Measurements from ENCODE around the gene PPP1R16B.

The PPP1R16B gene

GRCh38 chr20:38827770-38828281 is 22.3 kb downstream of the PPP1R16B start:
- DNase-seq (ENCODE audit: low read depth, low spot score): no peak

DNA sequence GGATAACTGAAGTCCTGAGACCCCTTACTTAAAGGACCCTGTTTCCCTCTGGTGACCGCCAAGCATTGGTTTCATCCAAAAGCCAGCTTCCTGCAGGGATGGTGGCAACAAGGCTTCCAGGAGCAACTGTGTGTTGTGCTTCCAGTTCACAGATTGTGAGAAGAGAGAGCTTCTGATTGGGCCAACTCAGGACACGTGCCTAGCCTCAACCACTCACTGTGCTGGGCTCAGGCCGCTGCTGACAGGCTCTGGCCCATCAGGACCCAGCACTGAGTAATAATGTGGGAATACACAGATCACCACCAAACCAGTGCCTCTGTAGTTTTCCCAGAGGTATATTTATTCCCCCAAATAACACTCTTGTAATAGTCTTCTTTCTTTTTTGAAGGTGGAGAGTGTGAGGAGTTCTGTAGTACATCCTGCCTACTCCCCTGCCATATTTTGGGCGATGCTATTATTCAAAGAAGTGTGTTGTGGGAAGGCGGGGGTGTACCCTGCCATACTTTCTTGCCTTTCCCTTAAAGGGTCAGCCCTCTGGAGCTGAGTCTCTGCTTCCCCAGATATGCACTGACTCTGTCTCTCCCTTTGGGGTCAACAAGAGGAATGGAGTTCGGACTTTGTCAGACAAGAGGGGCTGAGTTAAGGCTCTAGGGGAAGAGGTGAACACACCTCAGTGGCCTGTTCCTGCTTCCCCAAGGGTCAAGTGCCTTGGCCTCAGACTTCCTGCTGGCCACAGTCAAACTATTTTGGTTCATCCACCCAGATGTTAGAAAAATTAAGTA is 23.2 kb downstream of the PPP1R16B start:
- no peak for DNase-seq (ENCODE audit: low read depth, low spot score)

- DNase-seq (ENCODE audit: low read depth, low spot score): no peak
These were observed 23.9 kb downstream of the PPP1R16B start for GRCh38 chr20:38829296-38829875.

- DNase-seq (ENCODE audit: low read depth, low spot score): no peak
These were observed 24.9 kb downstream of the PPP1R16B start for GRCh38 chr20:38830356-38830755.

DNA sequence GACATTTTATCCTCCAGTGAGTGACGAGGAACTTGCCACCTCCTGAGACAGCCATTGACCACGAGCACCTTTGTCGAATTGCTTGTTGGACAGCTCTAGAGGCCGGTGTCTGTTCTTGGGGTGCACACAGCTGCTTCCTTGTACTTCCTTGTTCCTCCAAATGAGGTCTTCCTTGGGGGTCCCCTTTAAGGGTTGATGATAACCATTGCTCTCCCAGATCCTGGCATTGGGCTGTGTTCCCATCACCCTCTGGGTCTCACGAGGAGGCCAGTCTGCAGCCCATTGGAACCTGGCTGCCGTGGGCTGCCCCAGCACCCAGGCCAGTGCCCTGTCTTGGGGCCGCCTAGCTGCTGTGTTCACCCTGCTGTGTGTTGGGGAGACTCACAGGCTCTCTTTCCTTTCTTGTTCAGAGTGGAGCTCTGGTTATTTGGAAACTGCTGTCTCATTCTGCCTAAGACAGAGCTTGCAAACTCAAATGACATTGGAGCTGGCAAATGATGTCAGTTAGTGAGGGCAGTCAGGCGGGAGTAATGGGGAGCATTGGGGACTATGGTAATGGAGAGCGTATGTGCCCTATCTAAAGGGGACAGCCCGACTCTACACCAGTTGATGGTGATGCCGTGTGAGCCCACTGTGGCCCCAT is 25.7 kb downstream of the PPP1R16B start:
- DNase-seq (ENCODE audit: low read depth, low spot score): no peak

GRCh38 chr20:38831995-38832620 is 26.6 kb downstream of the PPP1R16B start:
- DNase-seq (ENCODE audit: low read depth, low spot score): no peak

DNA sequence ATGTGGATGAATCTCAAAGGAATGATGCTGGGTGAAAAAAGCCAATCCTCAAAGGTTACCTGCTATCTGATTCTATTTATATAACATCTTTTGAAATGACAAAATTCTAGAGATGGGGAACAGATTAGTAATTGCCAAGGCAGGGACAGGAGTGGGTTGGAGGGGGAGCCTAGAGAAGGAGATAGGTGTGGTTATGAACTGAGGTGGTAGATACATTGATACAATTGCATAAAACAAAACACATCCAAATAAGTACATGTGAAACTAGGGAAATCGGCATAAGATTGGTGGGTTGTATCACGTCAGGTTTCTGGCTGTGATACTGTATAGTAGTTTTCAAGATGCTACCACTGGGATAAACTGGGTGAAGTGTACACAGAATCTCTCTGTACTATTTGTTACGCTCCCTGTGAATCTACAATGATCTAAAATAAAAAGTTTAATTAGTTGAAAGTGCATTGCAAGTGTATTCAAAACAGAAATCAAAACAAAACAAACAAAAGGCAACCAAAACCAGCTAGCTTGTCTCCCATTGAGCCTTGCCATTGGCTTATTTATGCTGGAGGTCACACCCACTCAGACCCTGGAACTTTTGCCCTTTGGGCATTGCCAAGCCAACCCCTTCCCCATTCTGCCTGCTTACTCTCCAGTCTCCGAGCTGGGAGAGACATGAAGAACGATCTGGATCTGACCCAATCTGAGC is 27.8 kb downstream of the PPP1R16B start:
- no peak for DNase-seq (ENCODE audit: low read depth, low spot score)

DNA sequence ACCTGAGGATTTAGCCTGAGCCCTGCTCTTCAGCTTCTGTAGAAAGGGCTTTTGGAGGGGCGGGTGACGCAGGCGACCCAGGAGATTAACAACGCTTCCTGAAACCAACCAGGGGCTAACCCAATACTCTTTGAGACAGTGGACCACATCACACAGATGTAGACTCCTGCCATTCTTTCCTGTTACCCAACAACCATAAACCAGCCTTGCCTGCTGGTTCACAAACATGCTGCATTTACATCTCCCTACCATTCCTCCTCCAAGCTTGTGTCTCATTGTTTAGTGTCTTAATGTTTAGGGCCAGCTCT is 28.3 kb downstream of the PPP1R16B start:
- DNase-seq (ENCODE audit: low read depth, low spot score): no peak

DNA sequence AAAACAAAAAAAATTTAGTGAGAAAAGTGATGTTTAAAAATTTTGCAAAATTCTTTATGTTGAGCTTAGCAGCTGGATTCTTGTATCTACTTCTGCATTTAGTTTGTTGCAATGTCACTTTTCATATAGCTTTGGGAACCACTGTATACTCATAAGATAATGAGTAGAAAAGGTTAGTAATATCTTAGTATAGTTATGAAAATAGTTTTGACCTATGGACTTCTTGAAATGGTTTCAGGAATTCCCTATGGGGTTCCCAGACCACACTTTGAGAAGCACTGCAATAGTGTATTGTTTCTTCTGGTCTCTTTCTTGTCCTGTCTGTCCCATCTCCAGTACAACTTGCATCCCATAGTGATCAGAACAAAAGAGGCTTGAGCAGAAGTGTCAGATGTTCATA is 29.4 kb downstream of the PPP1R16B start:
- DNase-seq (ENCODE audit: low read depth, low spot score): no peak

GRCh38 chr20:38835792-38836191 is 30.3 kb downstream of the PPP1R16B start:
- DNase-seq (ENCODE audit: low read depth, low spot score): no peak

- DNase-seq (ENCODE audit: low read depth, low spot score): no peak
These were observed 31.5 kb downstream of the PPP1R16B start for GRCh38 chr20:38836991-38837390.

DNA sequence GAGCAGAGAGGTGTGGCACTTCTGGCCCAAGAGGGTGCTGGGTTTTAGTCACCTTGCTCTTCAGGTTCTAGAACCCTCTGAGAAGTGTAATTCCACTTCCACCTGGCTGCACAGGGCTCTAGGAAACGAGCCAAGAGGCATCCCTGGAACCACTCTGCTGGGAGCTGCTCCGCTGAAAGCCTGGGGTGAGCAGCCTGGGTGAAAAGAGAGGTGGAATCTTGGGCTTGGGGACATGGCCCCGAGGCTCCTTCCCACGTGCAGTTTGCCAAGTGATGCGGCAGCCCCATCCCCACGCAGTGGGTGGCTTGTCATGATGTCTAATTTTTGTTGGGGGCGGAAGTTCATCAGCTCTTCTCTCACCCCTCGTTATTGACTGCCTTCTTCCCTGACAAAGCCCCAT is 32.8 kb downstream of the PPP1R16B start:
- no peak for DNase-seq (ENCODE audit: low read depth, low spot score)

- DNase-seq (ENCODE audit: low read depth, low spot score): no peak
These were observed 34.1 kb downstream of the PPP1R16B start for GRCh38 chr20:38839563-38839962.

- DNase-seq (ENCODE audit: low read depth, low spot score): no peak
These were observed 34.8 kb downstream of the PPP1R16B start for GRCh38 chr20:38840053-38840893.

DNA sequence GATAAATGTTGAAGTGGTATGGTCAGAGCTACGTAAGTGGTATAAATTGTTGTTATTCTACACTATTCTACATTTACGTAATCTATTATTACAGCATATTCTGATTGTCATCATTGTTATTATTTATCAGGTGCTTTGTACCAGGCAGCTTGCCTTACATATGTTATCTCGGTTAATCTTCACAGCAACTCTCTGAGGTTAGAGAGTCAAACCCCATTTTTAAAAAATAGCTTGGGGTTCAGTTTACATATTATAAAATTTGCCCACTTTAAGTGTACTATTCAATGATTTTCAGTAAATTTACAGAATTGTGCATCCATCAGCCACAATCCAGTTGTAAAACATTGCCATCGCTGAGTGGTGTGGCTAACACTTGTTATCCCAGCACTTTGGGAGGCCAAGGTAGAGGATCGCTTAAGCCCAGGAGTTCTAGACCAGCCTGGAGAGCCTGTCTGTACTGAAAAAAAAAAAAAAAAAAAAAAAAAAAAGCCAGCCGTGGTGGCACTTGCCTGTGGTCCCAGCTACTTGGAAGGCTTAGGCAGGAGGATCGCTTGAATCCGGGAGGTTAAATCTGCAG is 35.5 kb downstream of the PPP1R16B start:
- no peak for DNase-seq (ENCODE audit: low read depth, low spot score)

DNA sequence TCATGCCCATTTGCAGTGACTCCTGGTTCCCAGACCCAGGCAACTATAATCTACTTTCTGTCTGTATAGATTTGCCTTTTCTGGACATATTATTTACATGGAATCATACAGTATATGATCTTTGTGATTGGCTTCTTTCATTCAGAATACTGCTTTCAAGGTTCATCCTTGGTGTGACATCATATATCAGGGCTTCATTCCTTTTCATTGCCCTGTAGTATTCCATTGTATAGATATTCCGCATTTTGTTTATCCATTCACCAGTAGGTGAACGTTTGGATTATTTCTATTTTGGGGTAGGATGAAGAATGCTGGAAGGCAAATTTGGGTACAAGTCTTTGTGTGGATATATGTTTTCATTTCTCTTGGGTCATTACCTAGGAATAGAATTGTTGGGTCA is 36.1 kb downstream of the PPP1R16B start:
- DNase-seq (ENCODE audit: low read depth, low spot score): no peak

- DNase-seq (ENCODE audit: low read depth, low spot score): no peak
These were observed 36.5 kb downstream of the PPP1R16B start for GRCh38 chr20:38842026-38842425.

DNA sequence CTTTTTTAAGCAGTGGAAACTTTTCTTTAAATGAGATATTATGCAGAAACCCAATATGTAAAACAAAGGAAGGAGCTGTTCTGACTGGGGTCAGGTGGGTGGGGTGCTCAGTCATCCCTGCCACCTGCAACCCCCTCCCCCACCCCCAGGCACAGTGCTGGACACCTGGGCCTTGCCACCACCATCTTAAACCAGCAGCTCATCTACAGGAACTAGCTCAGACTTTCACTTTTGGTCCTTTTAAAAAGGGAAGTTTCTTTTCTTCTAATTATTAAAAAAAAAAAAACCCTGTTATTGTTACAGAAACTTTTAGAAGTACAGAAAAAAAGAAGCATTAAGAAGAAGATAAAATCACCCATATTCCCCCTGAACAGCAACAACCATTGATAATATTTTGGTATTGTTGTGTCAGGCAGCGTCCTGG is 37.1 kb downstream of the PPP1R16B start:
- DNase-seq (ENCODE audit: low read depth, low spot score): no peak

DNA sequence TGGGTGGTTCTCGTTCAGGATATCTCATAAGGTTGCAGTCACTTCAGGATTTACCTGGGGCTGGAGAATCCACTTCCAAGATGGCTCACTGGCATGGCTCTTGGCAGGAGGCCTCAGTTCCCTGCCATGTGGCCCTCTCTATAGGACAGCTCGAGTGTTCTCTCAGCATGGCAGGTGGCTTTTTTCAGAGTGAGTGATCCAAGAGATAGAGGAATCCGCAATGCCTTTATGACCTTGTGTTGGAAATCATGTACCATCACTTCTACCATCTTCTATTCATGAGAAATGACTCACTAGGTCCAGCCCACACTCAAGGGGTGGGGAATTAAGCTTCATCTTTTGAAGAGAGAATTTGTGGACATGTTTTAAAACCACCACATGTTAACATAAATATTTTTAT is 37.8 kb downstream of the PPP1R16B start:
- DNase-seq (ENCODE audit: low read depth, low spot score): no peak

DNA sequence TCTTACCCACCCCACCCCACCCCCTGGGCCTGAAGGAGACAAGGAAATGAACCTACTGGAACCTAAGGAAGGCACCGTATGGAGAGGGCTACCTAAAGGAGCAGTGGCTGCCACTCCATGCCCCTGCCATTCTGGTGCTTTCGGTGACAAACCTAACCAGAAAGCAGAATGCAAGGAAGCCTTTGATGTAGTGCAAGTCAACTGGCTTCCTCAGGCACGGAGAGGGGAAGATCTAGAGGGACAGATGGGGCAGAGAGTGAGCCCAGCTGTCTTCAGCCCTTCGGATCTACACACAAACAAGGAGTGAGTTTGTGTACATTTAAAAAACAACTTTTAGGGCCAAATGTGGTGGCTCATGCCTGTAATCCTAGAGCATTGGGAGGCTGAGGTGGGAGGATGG is 39.5 kb downstream of the PPP1R16B start:
- DNase-seq (ENCODE audit: low read depth, low spot score): no peak

GRCh38 chr20:38847840-38848239 is 42.3 kb downstream of the PPP1R16B start:
- no peak for DNase-seq (ENCODE audit: low read depth, low spot score)

All from smooth muscle cell of the brain vasculature (primary cell).